A673 (cell line): ENCODE measurements around the gene SNTG2. TPM values are rescaled to one million over a fixed set of nuclear protein-coding genes. Genes with fewer than 3 reads are reported as not detected.

Experiments used
- BruUV-seq: library from RNA; stranded (reverse); fragments of 400-500 nt; replicated peaks from 2 replicates; lab custom pipeline; 2021; lab: Mats Ljungman, UMichigan
- CTCF ChIA-PET: fragments of 300-600 bp; sonication (Branson Sonifier 250); formaldehyde crosslinking; loops from one replicate; lab custom pipeline; 2022; ENCODE audit warnings: antibody characterized with exemption; lab: Charles Lee
- POLR2A ChIA-PET: fragments of 300-600 bp; sonication (Branson Sonifier 250); formaldehyde crosslinking; loops from one replicate; lab custom pipeline; 2022; ENCODE audit warnings: antibody characterized with exemption; ENCODE audit not compliant: low non-redundant PET; lab: Charles Lee
- DNase-seq: peaks from one replicate; pipeline ENCODE4 v3.0.0-alpha.2; 2015; ENCODE audit warnings: low spot score
- H3K27ac ChIP-seq: fragments of 200-600 bp; sonication (generic); 2 replicates; pipeline ENCODE4 v1.5.1; 2016; ENCODE audit warnings: mixed run types, low read depth, mild to moderate bottlenecking, mixed read lengths, antibody characterized with exemption, low read length; ENCODE audit not compliant: poor library complexity, severe bottlenecking
- H3K27me3 ChIP-seq: fragments of 200-600 bp; sonication (generic); replicated peaks from 2 replicates; pipeline ENCODE4 v1.6.1; 2017; ENCODE audit warnings: mixed run types, low read depth, mild to moderate bottlenecking, mixed read lengths, antibody characterized with exemption, low read length; ENCODE audit not compliant: insufficient read depth, poor library complexity
- H3K36me3 ChIP-seq: fragments of 200-600 bp; sonication (generic); 2 replicates; pipeline ENCODE4 v1.6.1; 2016; ENCODE audit warnings: mixed run types, mild to moderate bottlenecking, mixed read lengths, antibody characterized with exemption, low read length; ENCODE audit not compliant: insufficient read depth, poor library complexity, severe bottlenecking
- H3K4me1 ChIP-seq: fragments of 200-600 bp; sonication (generic); 2 replicates; pipeline ENCODE4 v1.6.1; 2017; ENCODE audit warnings: mixed run types, mild to moderate bottlenecking, mixed read lengths, antibody characterized with exemption, low read length; ENCODE audit not compliant: insufficient read depth, poor library complexity, severe bottlenecking
- H3K4me3 ChIP-seq: fragments of 200-600 bp; sonication (generic); 2 replicates; pipeline ENCODE4 v1.5.1; 2016; ENCODE audit warnings: low read depth, mixed run types, mild to moderate bottlenecking, mixed read lengths, low read length; ENCODE audit not compliant: poor library complexity, severe bottlenecking
- H3K9me3 ChIP-seq: fragments of 200-600 bp; sonication (generic); 2 replicates; pipeline ENCODE4 v1.6.1; 2016; ENCODE audit warnings: mixed run types, low read depth, mild to moderate bottlenecking, mixed read lengths, antibody characterized with exemption, low read length; ENCODE audit not compliant: poor library complexity, severe bottlenecking
- EZH2 ChIP-seq: fragments of 200-600 bp; sonication (generic); IDR thresholded peaks from 2 replicates; pipeline ENCODE4 v1.6.1; 2017; ENCODE audit warnings: borderline replicate concordance, low read depth, mild to moderate bottlenecking, mixed read lengths, antibody characterized with exemption, low read length; ENCODE audit not compliant: poor library complexity, severe bottlenecking
- intact Hi-C: fragments of 100-400 bp; cut with micrococcal nuclease; formaldehyde crosslinking; loops from one replicate; pipeline ENCODE4 v1.10.0; 2022; ENCODE audit not compliant: unreplicated experiment
- total RNA-seq: library from RNA; stranded (reverse); gene quantifications from 2 replicates; pipeline ENCODE4 v1.2.3, GENCODE V29; 2021
- TF ChIP-seq, protein P1 (sequence below): fragments of 300-800, 200-600 bp; sonication (generic); conservative IDR thresholded peaks from 2 replicates; pipeline ENCODE4 v1.5.1; 2017; ENCODE audit warnings: low read depth, mild to moderate bottlenecking, antibody characterized with exemption, low read length, moderate library complexity, mixed read lengths

The SNTG2 gene
- total RNA-seq, 1 experiment from 2014 or later, result 3.7 TPM

GRCh38 chr2:1147873-1148612, 197.4 kb downstream of the SNTG2 start:
- Histone ChIP-seq H3K27ac (no peak overlapping the region), H3K27me3 (no peaks in the 10 kb centered on the region), H3K36me3 (no peaks in the 10 kb centered on the region), H3K4me1 (no peaks in the 10 kb centered on the region), H3K9me3 (no peaks in the 10 kb centered on the region), H3K4me3 (no peak overlapping the region)
- POLR2A ChIA-PET, result no interaction called here
- CTCF ChIA-PET, result no interaction called here
- TF ChIP-seq, protein P1, sequence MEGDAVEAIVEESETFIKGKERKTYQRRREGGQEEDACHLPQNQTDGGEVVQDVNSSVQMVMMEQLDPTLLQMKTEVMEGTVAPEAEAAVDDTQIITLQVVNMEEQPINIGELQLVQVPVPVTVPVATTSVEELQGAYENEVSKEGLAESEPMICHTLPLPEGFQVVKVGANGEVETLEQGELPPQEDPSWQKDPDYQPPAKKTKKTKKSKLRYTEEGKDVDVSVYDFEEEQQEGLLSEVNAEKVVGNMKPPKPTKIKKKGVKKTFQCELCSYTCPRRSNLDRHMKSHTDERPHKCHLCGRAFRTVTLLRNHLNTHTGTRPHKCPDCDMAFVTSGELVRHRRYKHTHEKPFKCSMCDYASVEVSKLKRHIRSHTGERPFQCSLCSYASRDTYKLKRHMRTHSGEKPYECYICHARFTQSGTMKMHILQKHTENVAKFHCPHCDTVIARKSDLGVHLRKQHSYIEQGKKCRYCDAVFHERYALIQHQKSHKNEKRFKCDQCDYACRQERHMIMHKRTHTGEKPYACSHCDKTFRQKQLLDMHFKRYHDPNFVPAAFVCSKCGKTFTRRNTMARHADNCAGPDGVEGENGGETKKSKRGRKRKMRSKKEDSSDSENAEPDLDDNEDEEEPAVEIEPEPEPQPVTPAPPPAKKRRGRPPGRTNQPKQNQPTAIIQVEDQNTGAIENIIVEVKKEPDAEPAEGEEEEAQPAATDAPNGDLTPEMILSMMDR, result peak; percentile 30; the same call in 1 of the 2 replicates
- TF ChIP-seq EZH2, result no peak
- no peak for DNase-seq
- no TSS peak for BruUV-seq
- intact Hi-C loops, result loop anchor here (10.0 kb wide), 1 partner anchor 397 kb away; no protein-coding TSS in a partner anchor

GRCh38 chr2:1150724-1151511, 200.3 kb downstream of the SNTG2 start:
- H3K4me1 ChIP-seq, result peaks cover 10% of the 10 kb centered on the region
- no peak overlapping the region for H3K4me3 ChIP-seq
- no peak for DNase-seq
- CTCF ChIA-PET, result no interaction called here
- no peaks in the 10 kb centered on the region for H3K27me3 ChIP-seq
- no peak overlapping the region for H3K27ac ChIP-seq
- POLR2A ChIA-PET, result no interaction called here
- intact Hi-C loops, result no loop called here
- TF ChIP-seq, protein P1, result no peak
- TF ChIP-seq EZH2, result no peak
- no peaks in the 10 kb centered on the region for H3K36me3 ChIP-seq
- no peaks in the 10 kb centered on the region for H3K9me3 ChIP-seq
- no TSS peak for BruUV-seq

- BruUV-seq, result no TSS peak
- TF ChIP-seq, protein P1, result no peak
- TF ChIP-seq EZH2, result no peak
- Histone ChIP-seq H3K4me3 (no peak overlapping the region), H3K27me3 (no peaks in the 10 kb centered on the region), H3K36me3 (no peaks in the 10 kb centered on the region), H3K4me1 (peaks cover 10% of the 10 kb centered on the region), H3K27ac (no peak overlapping the region), H3K9me3 (no peaks in the 10 kb centered on the region)
- DNase-seq, result no peak
- CTCF ChIA-PET, result no interaction called here
- POLR2A ChIA-PET, result no interaction called here
- intact Hi-C loops, result no loop called here
Observed at GRCh38 chr2:1152375-1152774, 201.7 kb downstream of the SNTG2 start.
